Measurements from ENCODE around the gene BPIFB3. TPM values are rescaled to one million over a fixed set of nuclear protein-coding genes. Genes with fewer than 3 reads are reported as not detected.

The BPIFB3 gene
- total RNA-seq, 1 donor from 2014 or later = not detected

DNA sequence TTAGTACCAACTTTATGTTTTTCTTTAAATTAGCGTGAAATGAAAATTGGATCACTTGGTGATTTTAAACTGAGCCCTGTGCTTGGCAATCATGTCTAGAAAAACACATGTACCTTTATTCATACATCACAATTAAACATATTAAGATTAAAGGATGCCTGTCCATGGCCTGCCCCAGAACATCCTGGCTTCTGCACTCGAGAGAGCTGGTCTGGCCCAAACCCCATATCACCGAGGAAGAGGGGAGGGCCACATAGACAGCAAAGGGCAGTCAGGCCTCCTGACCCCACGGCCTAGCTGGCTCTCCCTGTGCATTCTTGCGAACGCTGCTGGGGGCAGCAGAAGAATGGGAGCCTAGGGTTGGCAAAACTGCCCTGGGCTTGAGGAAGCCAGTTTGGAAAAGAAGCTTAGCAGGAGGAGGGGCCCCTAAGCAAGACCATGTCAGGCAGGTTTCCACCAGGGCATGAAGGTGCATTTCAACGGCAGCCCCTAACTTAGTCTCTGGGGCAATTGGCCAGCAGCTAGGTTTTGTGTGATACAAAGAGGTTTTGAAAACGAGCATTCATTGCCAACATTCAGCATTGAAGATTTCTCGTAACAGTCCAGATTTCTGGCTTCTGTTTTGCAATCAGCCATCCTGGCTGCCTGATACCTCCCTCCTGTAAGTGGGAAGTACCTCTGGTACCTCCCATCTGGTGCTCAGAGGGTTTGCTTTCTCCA is 8.6 kb downstream of the BPIFB3 start:
- Histone ChIP-seq H3K4me1 (no peaks in the 10 kb centered on the region), H3K27ac (no peak overlapping the region), H3K36me3 (no peaks in the 10 kb centered on the region), H3K9me3 (no peaks in the 10 kb centered on the region), H3K4me3 (no peak overlapping the region), H3K27me3 (no peaks in the 10 kb centered on the region)
- intact Hi-C loops (cut with DNase I) = no loop called here
- no peak for DNase-seq (ENCODE audit: low spot score in 2 of 2)
- TF ChIP-seq, protein P1, sequence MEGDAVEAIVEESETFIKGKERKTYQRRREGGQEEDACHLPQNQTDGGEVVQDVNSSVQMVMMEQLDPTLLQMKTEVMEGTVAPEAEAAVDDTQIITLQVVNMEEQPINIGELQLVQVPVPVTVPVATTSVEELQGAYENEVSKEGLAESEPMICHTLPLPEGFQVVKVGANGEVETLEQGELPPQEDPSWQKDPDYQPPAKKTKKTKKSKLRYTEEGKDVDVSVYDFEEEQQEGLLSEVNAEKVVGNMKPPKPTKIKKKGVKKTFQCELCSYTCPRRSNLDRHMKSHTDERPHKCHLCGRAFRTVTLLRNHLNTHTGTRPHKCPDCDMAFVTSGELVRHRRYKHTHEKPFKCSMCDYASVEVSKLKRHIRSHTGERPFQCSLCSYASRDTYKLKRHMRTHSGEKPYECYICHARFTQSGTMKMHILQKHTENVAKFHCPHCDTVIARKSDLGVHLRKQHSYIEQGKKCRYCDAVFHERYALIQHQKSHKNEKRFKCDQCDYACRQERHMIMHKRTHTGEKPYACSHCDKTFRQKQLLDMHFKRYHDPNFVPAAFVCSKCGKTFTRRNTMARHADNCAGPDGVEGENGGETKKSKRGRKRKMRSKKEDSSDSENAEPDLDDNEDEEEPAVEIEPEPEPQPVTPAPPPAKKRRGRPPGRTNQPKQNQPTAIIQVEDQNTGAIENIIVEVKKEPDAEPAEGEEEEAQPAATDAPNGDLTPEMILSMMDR (IDR thresholded peaks at IDR 0.05) = no peak

DNA sequence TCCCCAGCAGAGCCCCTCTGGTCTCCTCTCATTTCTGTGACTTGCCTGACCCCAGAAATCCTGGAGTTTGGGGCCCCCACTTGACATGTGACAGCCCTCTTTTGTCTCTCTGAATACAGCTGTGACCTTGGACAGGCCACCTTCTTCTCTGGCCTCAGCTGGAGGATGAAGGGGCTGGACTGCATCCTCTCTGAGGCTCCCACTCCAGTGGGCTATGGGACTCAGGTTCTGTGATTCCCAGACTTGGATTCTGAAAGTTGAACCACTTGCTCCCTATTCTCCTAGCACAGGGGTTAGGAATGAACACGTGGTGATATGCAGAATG is 9.1 kb downstream of the BPIFB3 start:
- intact Hi-C loops (cut with DNase I) = no loop called here
- H3K4me3 ChIP-seq = no peak overlapping the region
- no peaks in the 10 kb centered on the region for H3K36me3 ChIP-seq
- no peaks in the 10 kb centered on the region for H3K9me3 ChIP-seq
- H3K27ac ChIP-seq = no peak overlapping the region
- TF ChIP-seq, protein P1 (IDR thresholded peaks at IDR 0.05) = no peak
- no peaks in the 10 kb centered on the region for H3K27me3 ChIP-seq
- no peaks in the 10 kb centered on the region for H3K4me1 ChIP-seq
- no peak for DNase-seq (ENCODE audit: low spot score in 2 of 2)

DNA sequence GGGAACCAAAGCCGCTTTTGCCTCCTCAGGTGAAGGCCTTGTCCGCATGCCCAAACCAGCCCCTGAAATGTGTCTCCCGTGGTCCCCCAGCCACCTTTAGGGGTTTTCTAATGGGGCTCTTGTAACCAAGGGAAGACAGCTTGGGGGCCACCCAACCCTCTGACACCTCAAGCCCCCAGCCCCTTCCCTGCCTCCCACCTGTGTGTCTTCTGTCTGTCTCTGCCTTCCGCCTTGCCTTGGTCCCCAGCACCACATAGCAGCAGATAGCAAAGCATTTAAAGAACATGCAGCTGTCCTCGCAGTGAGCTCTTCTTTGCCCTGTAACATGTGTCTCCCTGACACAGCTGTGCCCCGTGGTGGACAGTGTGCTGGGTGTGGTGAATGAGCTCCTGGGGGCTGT is 9.6 kb downstream of the BPIFB3 start:
- no peak overlapping the region for H3K4me3 ChIP-seq
- no peaks in the 10 kb centered on the region for H3K36me3 ChIP-seq
- H3K4me1 ChIP-seq = no peaks in the 10 kb centered on the region
- intact Hi-C loops (cut with DNase I) = no loop called here
- no peak for DNase-seq (ENCODE audit: low spot score in 2 of 2)
- no peaks in the 10 kb centered on the region for H3K9me3 ChIP-seq
- H3K27me3 ChIP-seq = no peaks in the 10 kb centered on the region
- no peak overlapping the region for H3K27ac ChIP-seq
- TF ChIP-seq, protein P1 (IDR thresholded peaks at IDR 0.05) = no peak

DNA sequence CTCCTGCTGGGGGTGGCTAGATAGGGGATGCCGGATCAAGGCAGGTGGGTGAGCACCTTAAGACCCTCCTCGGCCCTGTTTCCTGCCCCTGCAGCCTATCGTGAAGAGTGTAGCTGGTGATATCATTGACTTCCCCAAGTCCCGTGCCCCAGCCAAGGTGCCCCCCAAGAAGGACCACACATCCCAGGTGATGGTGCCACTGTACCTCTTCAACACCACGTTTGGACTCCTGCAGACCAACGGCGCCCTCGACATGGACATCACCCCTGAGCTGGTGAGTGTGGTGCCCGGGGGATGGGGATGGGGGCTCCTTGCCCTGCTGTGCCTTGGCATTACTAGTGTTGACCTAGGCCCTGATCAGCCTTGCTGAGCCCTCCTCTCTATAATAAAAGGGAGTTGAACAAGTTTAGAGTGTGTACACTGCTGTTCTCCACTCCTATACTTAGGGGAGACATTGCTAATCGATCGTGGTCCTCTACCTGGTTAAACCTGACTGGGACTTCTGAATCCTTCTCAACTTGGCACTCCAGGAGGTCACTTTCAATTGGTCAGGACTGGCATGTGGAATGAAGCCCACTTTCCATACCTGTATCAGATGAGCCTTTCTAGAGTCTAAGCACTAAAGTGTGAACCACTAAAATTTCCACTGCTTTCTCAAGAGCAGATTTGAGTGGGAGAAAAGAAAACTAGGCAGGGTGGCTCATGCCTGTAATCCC is 11.0 kb downstream of the BPIFB3 start:
- Histone ChIP-seq H3K9me3 (no peaks in the 10 kb centered on the region), H3K36me3 (no peaks in the 10 kb centered on the region), H3K4me1 (no peaks in the 10 kb centered on the region), H3K27ac (no peak overlapping the region), H3K27me3 (no peaks in the 10 kb centered on the region), H3K4me3 (no peak overlapping the region)
- no peak for DNase-seq (ENCODE audit: low spot score in 2 of 2)
- intact Hi-C loops (cut with DNase I) = no loop called here
- TF ChIP-seq, protein P1 (IDR thresholded peaks at IDR 0.05) = no peak

DNA sequence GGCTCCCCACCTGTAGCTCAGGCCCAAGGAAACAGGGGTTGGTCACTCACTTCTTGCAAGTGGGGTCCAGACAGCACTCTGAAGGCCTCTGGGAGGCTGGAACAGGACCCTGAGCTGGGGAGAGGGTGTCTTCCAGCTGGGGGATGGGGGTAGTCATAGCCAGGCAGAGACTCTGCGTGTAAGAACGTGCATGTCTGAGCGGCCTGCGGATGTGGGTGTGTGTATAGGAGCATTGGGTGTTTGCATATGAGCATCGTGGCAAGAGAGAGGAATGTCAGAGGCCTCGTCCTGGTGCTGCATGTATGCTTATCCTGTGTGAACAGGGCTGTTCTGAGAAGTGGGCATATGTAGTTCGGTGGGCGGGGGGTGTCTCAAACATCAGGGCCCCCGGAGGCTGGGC is 12.1 kb downstream of the BPIFB3 start:
- Histone ChIP-seq H3K4me1 (no peaks in the 10 kb centered on the region), H3K27me3 (no peaks in the 10 kb centered on the region), H3K9me3 (no peaks in the 10 kb centered on the region), H3K4me3 (no peak overlapping the region), H3K27ac (no peak overlapping the region), H3K36me3 (no peaks in the 10 kb centered on the region)
- no peak for DNase-seq (ENCODE audit: low spot score in 2 of 2)
- intact Hi-C loops (cut with DNase I) = no loop called here
- TF ChIP-seq, protein P1 (IDR thresholded peaks at IDR 0.05) = no peak
